Kidney (tissue), 14 donors: ENCODE measurements around the gene NDUFV1. TPM values are rescaled to one million over a fixed set of nuclear protein-coding genes. Genes with fewer than 3 reads are reported as not detected.

Source experiments
- DNase-seq, 5 donors: peaks; one replicate each; pipeline ENCODE4 v3.0.0-alpha.2; 2013 to 2020
- FAIRE-seq: peaks from 2 replicates; lab custom pipeline; 2012; peaks lifted over from hg19 to GRCh38; lab: Jason Lieb, UNC
- H3K27ac ChIP-seq, 2 donors: one replicate each; pipeline ENCODE4 v1.7.0; 2013; ENCODE audit warnings: low read depth in 2 of 2, low read length in 2 of 2, inconsistent platforms in 1 of 2
- H3K27me3 ChIP-seq: one replicate; pipeline ENCODE4 v1.7.1; 2013; ENCODE audit warnings: low read length, inconsistent platforms; ENCODE audit not compliant: control insufficient read depth, insufficient read depth
- H3K36me3 ChIP-seq, 3 donors: one replicate each; pipeline versions ENCODE4 v1.7.0 to v1.7.1; 2013; ENCODE audit warnings: low read length in 3 of 3, control low read depth in 1 of 3, inconsistent platforms in 1 of 3; ENCODE audit not compliant: insufficient read depth in 3 of 3, control insufficient read depth in 2 of 3
- H3K4me1 ChIP-seq, 3 donors: one replicate each; pipeline versions ENCODE4 v1.7.0 to v1.7.1; 2013; ENCODE audit warnings: low read length in 3 of 3, inconsistent platforms in 1 of 3, low read depth in 1 of 3; ENCODE audit not compliant: control insufficient read depth in 2 of 3, insufficient read depth in 2 of 3
- H3K4me3 ChIP-seq, 3 donors: one replicate each; pipeline versions ENCODE4 v1.7.0 to v1.8.1; 2013; ENCODE audit warnings: low read length in 3 of 3, control low read depth in 1 of 3, inconsistent platforms in 1 of 3
- H3K9ac ChIP-seq, 3 donors: one replicate each; pipeline versions ENCODE4 v1.7.0 to v1.7.1; 2013; ENCODE audit warnings: low read length in 3 of 3, control low read depth in 1 of 3, inconsistent platforms in 1 of 3
- H3K9me3 ChIP-seq, 3 donors: one replicate each; pipeline versions ENCODE4 v1.7.0 to v1.7.1; 2013; ENCODE audit warnings: low read length in 3 of 3, control low read depth in 1 of 3, inconsistent platforms in 1 of 3; ENCODE audit not compliant: control insufficient read depth in 2 of 3, insufficient read depth in 1 of 3
- intact Hi-C: fragments of 100-400 bp; cut with DNase I; formaldehyde crosslinking; loops from one replicate; pipeline ENCODE4 v1.11.1; 2022
- polyA plus RNA-seq: library from polyadenylated mRNA; stranded (reverse); fragments of 350-450 nt; fragmentation: Illumina TruSeq; extraction: RNeasy Lipid Tissue Mini Kit (QIAGEN cat#74804); gene quantifications from one replicate; pipeline ENCODE4 v1.2.3, GENCODE V29; 2014; ENCODE audit warnings: low read depth, low replicate concordance; ENCODE audit not compliant: insufficient read depth
- total RNA-seq: library from RNA; stranded (reverse); fragmentation: NEBNext Ultra II Directional; extraction: Animal tissue kit (Norgen Biotek cat#: 25700); gene quantifications from one replicate; pipeline ENCODE4 v1.2.1, GENCODE V29; 2021
- TF ChIP-seq, protein P1 (sequence below): IDR thresholded peaks from 3 replicates; pipeline ENCODE4 v1.5.1; 2012; ENCODE audit warnings: mild to moderate bottlenecking, moderate library complexity, borderline replicate concordance; ENCODE audit not compliant: insufficient read depth; ENCODE audit errors: extremely low read depth
- donor health status: control.
- donor health status: control.
- donor health status: control.
- donor health status: control.
- donor health status: control.
- donor health status: DM: yes; HTN: yes; CAD: no.
- donor health status: Normal renal cell carcinoma (clear cell type).

The NDUFV1 gene
- total and polyA plus RNA-seq, 2 donors from 2014 or later, result 191 to 395 TPM

DNA sequence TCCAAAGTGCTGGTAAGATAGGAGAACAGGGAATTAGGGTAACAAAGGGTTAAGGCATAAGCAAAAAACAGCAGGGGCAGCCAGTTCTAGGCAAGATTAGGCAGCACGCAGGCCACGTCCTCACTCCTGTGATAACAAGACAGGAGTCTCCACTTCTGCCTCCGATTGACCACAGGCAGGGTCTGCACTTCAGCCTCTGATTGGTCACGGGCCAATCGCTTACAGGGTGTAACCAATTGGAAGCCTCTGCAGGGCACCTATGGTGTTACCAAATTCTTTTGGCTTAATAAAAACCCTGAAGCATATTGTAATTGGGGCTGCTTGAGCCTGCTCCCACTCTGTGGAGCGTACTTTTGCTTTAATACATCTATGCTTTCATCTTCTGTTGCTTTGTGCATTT is 35.3 kb upstream of the NDUFV1 start:
- TF ChIP-seq, protein P1, sequence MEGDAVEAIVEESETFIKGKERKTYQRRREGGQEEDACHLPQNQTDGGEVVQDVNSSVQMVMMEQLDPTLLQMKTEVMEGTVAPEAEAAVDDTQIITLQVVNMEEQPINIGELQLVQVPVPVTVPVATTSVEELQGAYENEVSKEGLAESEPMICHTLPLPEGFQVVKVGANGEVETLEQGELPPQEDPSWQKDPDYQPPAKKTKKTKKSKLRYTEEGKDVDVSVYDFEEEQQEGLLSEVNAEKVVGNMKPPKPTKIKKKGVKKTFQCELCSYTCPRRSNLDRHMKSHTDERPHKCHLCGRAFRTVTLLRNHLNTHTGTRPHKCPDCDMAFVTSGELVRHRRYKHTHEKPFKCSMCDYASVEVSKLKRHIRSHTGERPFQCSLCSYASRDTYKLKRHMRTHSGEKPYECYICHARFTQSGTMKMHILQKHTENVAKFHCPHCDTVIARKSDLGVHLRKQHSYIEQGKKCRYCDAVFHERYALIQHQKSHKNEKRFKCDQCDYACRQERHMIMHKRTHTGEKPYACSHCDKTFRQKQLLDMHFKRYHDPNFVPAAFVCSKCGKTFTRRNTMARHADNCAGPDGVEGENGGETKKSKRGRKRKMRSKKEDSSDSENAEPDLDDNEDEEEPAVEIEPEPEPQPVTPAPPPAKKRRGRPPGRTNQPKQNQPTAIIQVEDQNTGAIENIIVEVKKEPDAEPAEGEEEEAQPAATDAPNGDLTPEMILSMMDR, result no peak
- Histone ChIP-seq H3K36me3 (no peaks in the 10 kb centered on the region), H3K27ac (no peak overlapping the region), H3K4me3 (no peak overlapping the region), H3K4me1 (peaks cover 0 to 2% (median 0%) of the 10 kb centered on the region in 3 donors), H3K27me3 (no peaks in the 10 kb centered on the region), H3K9me3 (no peaks in the 10 kb centered on the region), H3K9ac (no peak overlapping the region)
- FAIRE-seq (no peak), DNase-seq (no peak)
- intact Hi-C loops, result no loop called here

DNA sequence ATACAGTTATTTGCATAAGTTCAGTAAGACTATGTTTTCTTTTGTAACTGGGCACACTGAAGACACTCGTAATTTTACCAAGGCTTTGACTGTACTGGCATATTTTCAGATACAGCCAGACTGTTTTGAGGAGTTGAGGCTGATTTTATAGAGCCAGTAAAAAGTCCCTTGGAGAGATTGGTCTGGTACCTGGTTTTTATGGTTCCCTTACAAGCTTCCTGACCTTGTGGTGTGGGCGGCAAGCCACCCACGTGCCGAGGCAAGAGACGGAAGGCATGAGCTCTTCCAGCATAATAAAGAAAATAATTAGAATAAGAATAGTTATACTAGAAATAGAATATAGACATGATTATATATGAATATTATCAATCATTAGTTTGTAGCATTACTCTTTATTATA is 34.4 kb upstream of the NDUFV1 start:
- Histone ChIP-seq H3K4me1 (peaks cover 0 to 2% (median 0%) of the 10 kb centered on the region in 3 donors), H3K27ac (no peak overlapping the region), H3K9ac (no peak overlapping the region), H3K36me3 (no peaks in the 10 kb centered on the region), H3K9me3 (no peaks in the 10 kb centered on the region), H3K27me3 (no peaks in the 10 kb centered on the region), H3K4me3 (no peak overlapping the region)
- intact Hi-C loops, result no loop called here
- FAIRE-seq, result no peak
- no peak for DNase-seq
- TF ChIP-seq, protein P1, result no peak

GRCh38 chr11:67572747-67573419 is 33.9 kb upstream of the NDUFV1 start:
- DNase-seq (peak in 4 of 5 donors; percentile 62 to 88 (median 76)), FAIRE-seq (peak; percentile 62)
- Histone ChIP-seq H3K27me3 (no peaks in the 10 kb centered on the region), H3K36me3 (no peaks in the 10 kb centered on the region), H3K4me3 (no peak overlapping the region), H3K9me3 (no peaks in the 10 kb centered on the region), H3K9ac (no peak overlapping the region), H3K27ac (no peak overlapping the region), H3K4me1 (peaks cover 0 to 5% (median 0%) of the 10 kb centered on the region in 3 donors)
- intact Hi-C loops, result no loop called here
- TF ChIP-seq, protein P1, result peak; percentile 70
